GM19467 (cell line): ENCODE data around the gene ARHGAP15.

ENCODE experiments used
- ATAC-seq: cut with Tn5 transposase; IDR thresholded peaks from one replicate; pipeline ENCODE4 v1.9.1; 2021; ENCODE audit warnings: mild to moderate bottlenecking, moderate library complexity; ENCODE audit not compliant: unreplicated experiment

ARHGAP15 gene

GRCh38 chr2:143732076-143732475 is 602.9 kb downstream of the ARHGAP15 start:
- ATAC-seq: no peak

GRCh38 chr2:143732871-143733270 is 603.7 kb downstream of the ARHGAP15 start:
- no peak for ATAC-seq

- ATAC-seq: no peak
Measured at GRCh38 chr2:143734507-143734906, 605.3 kb downstream of the ARHGAP15 start.

- ATAC-seq: no peak
Measured at GRCh38 chr2:143736904-143737303, 607.7 kb downstream of the ARHGAP15 start.

GRCh38 chr2:143740431-143740830 is 611.2 kb downstream of the ARHGAP15 start:
- no peak for ATAC-seq

GRCh38 chr2:143741205-143741604 is 612.0 kb downstream of the ARHGAP15 start:
- ATAC-seq: no peak

DNA sequence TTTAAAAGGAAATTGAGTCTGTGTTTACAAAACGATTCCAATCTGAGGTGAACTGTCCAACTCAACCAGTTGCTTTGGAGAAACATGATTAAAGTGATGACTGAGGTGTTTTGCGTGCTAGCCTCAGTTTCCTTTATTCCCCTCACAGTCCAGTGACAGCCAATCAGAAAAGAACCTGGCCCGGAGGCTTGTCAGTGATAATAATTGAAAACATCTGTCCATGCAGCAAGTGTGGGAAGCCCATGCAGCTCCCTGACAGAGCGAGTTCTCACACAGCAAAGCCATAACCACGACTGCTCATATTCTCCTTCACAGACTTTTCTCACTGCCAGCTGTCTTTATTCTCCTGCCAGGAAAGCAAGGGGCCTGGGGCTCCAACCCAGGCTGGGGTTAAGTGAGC is 613.4 kb downstream of the ARHGAP15 start:
- no peak for ATAC-seq

GRCh38 chr2:143744114-143744513 is 614.9 kb downstream of the ARHGAP15 start:
- no peak for ATAC-seq

GRCh38 chr2:143745060-143745459 is 615.8 kb downstream of the ARHGAP15 start:
- ATAC-seq: no peak

GRCh38 chr2:143754742-143755141 is 625.5 kb downstream of the ARHGAP15 start:
- ATAC-seq: no peak

DNA sequence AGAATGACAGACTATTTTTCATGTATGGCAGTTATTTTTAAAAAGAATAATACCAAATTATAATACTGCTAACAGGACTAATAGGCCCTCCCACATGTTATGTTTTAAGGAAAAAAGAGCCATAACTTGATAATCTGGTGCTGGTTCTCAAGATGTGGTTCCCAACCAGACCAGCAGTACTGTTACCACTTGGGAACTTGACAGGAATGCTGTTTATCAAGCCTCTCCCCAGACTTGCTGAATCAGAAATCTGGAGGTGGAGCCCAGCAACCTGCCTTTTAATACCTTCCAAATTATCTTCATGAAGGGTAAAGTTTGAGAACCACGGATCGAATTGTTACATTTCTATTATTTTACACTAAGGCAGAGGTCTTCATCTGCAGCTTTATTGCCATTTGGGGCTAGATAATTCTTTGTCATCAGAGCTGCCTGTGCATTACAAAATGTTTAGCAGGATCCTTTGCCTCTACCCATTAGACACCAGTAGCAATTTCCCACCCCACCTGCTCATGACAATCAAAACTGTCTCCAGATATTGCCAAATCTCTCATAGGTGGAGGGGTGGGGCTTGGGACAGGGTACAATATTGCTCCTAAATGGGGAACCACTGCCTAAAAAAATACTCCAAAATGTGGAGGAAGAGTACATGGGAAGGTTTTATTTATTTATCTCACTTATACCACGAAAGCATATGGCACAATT is 629.6 kb downstream of the ARHGAP15 start:
- ATAC-seq: no peak

- ATAC-seq: no peak
Measured at GRCh38 chr2:143759455-143759854, 630.2 kb downstream of the ARHGAP15 start.

DNA sequence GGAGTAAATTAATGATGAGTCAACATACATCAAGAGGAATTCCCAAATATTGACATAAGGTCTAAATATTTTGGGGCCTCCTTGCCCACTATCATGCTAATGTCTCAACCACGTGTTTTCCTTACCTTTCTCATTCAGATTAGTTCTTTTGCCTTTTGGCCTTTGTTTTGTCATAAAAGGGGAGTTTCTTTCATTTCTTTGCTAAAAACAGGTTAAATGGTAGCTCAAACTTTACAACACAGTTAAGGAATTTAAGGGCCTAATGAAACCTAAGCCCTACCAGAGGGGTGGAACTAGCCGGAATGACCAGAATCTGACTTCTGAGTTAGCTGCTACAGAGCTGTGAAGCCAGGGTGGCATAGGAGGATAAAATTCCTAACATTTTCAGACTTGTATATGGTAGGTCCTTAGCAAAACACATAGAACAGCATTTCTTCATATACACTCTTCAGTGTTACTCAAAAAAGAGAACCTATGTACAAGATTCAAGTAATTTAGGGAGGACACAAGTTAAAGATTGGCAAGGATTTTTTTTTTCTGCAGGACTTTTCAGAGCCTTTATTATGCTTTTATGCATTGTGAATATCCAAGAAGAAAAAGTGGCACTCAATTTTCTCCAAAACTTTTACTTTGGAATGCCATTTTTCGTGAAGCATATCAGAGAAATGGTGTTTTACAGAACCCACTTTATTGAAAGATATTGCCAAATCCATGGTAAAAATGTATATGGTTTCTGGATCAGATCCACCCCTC is 633.1 kb downstream of the ARHGAP15 start:
- ATAC-seq: no peak

GRCh38 chr2:143764261-143764660 is 635.0 kb downstream of the ARHGAP15 start:
- ATAC-seq: no peak

DNA sequence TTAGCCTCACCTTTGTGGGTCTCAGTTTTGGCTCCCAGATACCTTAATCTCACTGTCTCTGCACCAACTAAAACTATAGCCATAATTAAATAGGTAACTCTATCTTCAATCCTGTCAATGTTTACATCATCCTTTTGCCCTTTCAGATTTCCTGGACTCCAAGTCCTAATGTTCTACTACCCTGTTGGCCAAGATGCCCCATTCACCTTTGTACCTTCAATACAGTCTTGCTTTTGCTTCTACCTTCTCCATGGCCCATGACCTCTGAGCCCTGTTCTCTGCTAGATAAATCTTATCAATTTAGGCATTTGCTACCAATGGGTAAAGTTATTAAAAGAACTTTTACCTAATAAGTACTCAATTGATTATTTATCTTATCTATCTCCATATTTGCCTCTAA is 635.5 kb downstream of the ARHGAP15 start:
- ATAC-seq: no peak

GRCh38 chr2:143768991-143769390 is 639.8 kb downstream of the ARHGAP15 start:
- no peak for ATAC-seq

DNA sequence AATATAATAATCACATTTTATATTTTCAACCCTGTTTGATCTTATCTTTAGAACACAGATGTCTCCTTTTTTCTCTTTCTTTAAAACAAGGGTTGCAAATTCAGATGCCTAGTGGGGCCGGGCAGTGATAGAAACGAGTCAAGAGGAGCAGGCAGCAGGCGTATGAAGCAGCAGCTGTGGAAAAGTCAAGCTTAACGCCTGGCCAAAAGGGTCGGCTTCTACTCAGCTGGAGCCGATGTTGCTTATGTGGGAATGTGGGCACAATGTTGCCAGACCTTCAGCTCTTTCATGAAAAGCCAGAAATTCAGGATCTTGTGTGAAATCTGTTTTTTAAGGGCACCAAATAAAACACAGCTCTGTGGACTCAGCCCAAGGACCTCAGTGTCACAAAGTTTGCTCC is 642.7 kb downstream of the ARHGAP15 start:
- no peak for ATAC-seq

DNA sequence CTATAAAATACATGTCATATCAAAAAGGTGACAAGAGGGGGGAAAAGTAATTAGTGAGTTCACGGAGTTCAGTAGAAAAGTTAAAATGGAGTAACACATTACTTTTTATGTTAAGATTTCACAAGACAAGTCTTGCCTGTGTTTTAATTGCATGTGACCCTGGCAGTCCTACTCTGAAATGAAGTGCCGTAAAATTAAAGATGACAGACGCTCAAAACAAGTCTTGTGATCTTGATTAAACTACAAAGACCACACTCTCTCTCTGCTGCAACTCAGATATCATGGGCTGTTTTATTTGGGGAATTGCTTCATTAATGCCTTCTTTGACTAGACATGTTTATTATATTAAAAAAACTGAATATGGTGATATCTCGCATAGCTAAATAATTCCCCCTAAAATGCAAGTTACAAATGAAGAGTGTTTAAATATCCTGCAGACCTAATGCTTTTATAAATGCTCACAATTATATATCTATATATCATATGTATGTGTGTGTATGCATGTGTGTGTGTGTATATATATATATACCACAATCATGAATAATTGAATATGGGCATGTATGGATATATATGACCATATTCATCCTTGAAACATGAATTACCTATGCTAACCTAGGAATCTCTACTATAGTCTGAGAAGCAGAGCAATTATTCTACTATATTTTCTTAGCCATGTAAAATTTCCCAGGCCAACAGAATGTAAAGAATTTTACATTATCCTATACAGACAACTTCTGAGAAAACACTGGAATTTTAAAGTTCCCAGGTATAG is 647.5 kb downstream of the ARHGAP15 start:
- ATAC-seq: no peak

GRCh38 chr2:143779021-143779420 is 649.8 kb downstream of the ARHGAP15 start:
- no peak for ATAC-seq

DNA sequence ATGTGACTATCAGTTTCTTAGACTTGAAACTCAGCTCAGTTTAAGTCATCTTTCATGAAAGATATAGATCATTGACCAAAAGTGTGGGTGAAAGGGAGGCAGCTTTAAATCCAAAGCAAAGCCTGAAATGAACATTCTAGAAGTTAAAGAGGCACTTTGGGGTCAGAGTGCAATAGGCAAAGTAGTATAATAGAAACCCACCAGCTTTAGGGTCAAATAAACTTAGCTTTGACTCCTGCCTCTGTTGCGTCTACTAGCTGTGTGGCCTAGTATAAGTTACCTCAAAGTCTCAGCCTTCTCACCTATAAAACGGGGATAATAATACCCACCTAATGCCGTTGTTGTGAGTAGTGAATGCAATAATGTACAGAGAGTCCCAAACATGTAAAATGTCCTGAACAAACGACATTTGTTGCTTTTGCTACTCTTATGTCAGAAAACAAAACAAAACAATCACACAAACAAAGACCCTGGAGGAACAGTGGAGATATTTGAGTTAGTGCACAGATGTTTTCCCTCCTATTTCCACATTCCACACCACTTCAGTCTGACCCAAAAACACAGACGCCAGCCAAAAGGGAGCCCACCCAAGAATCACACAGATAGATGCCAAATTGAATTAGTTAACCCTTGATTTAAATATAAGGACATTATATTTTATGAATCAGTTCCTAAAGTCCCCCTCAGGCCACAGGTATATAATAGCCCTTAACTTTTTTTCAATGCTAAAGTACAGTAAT is 657.0 kb downstream of the ARHGAP15 start:
- ATAC-seq: no peak

- no peak for ATAC-seq
Measured at GRCh38 chr2:143787674-143788073, 658.5 kb downstream of the ARHGAP15 start.
